ENCODE results near the gene GPX7.

GPX7 gene

DNA sequence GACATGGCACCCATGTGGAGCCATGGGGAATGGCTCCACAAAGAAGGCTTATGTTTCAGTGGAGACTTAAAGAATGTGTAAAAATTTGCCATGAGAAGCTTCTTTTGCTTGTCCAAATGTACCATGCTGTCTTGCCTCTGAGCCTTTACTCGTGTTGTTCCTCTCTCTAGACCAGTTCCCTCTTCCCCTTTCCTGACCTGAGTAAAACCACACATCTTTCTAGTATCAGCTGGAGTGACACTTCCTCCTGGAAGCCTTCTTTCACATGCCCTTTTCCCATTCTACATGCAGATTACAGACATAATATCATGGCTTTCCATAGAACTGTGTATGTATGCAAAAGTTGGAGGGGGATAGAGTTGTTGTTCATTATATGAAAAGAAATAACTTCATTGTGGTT is 13.6 kb upstream of the GPX7 start:
- no peak for DNase-seq

DNA sequence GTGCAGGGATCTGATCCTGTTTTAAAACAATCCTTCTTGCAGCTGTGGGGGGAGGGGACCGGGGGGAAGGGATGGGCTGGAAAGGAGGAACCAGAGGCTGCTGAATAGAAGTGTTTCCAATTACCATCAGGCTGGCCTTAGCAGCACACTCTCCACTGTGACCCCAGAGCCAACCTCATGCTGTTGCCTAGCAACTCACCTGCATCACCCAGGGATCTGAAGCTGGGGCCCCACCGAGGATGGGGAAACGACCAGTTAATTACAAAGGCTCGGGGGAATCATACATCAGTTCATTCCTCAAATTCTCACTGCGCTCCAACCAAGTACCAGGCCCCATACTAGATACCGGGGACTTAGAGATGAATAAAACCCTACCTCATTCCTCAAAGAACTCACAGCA is 11.9 kb upstream of the GPX7 start:
- DNase-seq = no peak

DNA sequence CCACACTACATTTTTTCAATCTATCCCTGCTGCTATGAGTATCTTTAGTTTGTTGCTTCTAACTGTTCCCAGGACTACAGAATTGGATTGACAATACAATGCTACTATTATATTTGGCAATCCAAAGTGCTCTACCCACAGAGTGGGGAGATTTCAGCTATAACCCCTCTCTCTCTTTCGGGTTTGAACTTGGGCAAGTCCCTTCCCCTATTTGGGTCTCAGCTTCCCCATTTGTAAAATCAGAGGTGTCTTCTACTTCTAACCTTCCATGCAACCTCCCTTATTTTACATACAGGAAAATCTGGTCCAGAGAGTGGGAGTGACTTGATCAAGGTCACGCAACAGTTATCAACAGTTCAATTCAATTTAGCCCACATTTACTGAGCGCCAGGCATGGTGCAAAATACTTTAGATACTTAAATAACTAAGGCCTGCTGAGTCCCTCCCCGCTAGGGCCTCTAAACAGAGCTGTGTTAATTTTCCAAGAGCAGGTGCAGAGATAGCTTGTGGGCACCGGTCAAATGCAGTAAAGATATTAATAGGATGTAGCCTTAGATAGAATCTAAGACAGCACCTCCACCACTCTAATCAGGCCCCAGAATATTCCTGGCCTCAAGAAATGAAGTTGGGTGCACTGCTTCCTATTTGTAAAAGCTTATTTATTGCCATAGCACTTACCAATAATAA is 9.4 kb upstream of the GPX7 start:
- no peak for DNase-seq

DNA sequence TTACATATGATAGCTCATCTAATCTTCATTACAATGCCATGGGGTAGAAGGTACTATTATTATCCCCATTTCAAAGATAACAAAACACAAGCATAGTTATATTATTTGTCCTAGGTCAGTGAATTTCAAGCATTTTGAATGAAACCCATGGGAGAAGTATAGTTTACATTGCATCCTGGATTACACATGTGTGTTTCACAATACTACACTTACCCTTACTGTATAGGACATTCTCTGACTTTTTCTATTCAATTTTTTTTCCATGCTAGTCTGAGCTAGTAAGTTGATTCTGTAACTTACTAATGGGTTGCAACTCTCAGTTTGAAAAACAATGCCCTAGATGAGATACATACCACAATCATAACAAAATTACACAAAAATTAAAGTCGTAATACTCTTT is 8.7 kb upstream of the GPX7 start:
- no peak for DNase-seq

DNA sequence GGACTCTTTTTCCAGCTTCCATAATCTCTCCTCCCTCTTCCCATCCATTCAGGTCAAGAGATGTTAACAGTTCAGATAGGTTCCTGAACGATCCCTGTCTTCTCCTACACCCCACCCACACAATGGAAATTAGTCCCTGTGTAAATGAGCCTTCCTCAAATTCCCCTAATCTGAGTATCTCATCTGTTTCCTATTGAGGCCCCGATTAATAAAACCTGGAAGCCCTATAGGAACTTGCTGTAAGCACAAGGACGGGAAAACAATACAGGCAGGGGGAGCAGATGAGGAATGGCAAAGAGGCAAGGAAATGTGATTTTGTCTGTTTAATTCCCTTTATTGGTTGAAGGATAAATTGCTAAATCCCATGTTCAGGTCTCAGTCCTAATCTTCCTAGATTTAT is 7.1 kb upstream of the GPX7 start:
- DNase-seq = no peak

DNA sequence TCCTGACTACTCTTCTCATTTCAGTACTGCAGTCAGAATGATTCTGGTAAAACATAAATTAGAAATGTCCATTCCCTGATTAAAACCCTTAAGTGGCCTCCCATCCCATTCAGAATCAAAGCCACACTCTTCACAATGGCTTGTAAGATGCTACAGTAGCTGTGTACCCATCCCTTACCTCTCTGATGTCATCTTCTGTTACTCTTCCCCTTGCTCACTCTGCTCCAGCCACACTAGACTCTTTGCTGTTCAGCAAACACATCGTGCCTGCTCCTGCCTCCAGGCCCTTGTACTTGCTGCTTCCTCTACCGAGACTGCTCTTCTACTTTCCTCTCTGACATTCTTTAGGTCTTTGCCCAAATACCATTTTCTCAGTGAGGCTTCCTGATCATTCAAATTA is 4.3 kb upstream of the GPX7 start:
- no peak for DNase-seq

DNA sequence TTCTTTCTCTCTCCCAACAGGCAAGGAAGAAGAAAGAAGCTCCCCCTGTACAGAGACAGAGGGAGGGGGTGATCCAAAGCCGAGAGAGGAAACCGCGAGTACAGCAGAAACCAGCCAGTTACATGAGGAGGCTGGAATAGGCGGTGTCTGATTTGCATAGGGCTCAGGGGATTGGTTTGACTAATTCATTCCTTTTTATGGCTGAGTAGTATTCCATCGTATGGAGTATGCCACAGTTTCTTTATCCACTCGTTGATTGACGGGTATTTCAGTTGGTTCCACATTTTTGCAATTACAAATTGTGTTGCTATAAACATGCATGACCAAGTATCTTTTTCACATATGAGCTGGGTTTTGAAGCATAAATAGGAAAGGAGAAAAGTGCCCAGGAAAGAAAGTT is 3.4 kb upstream of the GPX7 start:
- DNase-seq = no peak

DNA sequence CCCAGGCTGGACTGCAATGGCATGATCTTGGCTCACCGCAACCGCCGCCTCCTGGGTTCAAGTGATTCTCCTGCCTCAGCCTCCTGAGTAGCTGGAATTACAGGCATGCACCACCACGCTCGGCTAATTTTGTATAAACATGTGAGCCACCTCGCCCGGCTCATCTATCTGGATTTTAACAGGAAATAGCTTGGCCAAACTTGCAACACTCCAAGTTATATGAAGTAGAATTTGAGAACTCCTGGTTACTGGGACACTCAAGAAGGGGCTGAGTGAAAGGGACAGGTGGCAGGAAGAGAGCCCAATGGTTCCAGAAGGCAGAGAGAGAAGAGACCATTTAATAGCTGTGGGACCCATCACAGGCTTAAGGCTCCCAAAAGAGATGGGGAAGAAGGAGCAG is 2.9 kb upstream of the GPX7 start:
- no peak for DNase-seq

DNA sequence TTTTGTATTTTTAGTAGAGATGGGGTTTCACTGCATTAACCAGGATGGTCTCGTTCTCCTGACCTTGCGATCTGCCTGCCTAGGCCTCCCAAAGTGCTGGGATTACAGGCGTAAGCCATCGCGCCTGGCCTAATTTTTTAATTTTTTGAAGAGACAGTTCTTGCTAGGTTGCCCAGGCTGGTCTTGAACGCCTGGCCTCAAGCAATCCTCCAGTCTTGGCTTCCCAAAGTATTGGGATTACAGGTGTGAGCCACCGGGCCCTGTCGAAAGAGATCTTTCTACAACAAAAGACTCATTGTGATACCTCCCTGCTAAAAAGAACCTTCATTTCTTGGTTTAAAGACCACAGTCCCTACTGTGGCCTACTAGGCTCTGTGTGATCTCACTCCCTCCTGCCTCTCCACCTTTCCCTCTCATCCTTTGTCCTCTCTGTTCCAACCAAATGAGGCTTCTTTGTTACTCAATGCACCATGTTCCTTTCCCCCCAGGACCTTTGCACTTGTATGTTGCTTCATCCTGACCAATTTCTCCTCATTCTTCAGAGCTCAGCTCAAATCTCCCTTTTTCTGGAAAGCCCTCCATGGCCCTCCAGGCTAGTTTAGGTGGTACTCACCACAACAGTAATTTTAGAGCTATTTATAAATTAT is 1.5 kb upstream of the GPX7 start:
- DNase-seq = no peak

DNA sequence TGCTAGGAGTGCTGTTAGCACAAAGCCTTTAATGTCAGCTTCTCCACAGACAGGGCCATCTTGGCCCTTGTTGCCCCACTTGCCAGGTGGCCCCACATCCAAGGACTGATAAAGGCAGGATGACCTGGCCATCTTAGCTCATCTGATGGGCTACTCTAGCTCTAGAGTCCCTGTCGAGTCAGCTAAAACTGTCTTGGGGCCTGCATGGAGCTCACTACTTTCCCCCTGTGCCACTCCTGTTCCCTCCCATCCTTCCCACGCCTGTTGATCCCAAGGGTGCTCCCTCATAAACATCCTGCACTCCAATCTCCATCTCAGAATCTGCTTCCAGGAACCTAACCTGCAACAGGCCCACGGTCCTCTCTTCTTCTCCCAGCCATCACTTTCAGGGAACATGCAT is 652 bp upstream of the GPX7 start:
- no peak for DNase-seq

DNA sequence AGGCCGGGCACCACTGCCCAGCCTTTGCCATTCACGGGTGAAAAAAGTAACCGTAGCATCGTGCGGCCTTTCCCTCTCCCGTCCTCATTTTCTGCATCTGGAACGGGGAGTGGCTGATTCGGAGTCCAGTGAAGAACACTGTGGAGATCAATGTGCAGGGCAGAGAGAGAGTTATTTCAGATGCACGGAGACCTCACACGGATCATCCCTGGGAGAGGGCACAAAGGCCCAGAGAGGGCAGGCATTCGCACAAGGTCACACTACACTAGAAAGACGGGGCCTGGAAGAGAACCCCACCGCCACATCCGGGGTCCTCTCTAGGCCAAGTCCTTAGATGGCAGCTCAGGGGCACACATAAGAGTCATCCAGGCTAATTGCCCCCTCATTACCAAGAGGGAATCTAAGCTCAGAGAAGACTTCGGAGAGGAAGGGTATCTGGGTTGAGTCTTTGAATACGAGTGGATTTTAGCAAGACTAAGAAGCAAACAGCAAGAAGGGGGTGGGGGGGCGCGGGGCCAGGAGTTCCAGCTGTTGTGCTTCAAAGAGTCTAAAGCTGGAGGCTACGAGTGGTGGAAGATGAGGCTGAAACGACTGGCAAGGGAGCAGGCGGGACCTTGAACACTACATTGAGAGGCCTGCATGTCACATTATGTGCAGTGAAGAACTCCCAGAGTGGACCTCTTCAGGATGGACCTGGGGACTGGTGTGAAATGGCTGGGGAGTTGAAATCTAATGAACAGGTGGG is 857 bp downstream of the GPX7 start:
- no peak for DNase-seq

DNA sequence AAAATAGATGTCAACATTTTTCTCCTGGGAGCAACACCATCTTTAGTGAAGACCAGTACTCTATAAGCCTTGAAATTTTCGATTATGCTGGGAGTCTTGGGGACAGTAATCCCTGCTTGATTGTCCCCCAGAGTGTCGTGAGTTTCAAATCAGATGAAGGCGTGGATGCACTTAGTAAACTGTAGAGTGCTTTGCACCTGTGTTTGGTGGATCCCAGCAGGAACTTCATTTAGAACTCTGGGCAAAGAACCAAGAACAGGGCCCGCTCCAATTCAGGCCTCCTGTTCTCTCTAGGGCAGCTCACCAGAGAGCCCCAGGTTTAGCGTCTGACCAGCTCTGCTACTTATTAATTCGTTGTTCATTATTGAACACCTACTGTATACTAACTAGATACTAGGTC is 1.5 kb downstream of the GPX7 start:
- DNase-seq = no peak

DNA sequence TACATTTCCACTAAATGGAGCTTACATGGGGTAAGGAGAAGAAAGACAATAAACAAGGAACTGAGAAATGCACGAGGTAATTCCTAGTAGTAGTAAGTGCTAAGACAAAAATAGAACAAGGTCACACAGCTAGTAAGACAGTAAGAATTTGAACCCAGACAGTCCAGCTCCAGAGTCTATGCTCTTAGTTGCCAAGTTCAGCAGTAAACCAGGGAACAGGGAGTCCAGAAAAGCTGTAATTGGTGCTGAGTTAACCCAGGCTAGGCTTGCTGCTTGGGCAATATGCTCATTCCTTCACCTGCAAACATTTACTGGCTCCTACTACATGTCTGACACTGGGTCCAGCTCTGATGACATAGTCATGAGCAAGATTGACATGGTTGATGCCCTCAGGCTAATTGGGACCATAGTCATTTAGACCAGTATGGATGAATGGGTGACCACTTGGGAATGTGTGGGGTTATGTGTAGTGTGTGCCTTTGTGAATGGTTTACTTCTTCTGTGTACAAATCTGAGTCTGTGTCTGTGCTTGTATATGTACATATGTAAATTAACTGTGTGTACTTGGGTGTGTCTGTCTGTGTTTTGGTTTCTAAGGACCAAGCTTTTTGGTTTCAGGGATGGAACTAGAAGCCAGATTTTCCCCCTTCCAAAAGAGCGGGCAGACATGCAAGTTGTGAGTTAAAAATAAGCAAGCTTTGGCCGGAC is 2.0 kb downstream of the GPX7 start:
- no peak for DNase-seq

DNA sequence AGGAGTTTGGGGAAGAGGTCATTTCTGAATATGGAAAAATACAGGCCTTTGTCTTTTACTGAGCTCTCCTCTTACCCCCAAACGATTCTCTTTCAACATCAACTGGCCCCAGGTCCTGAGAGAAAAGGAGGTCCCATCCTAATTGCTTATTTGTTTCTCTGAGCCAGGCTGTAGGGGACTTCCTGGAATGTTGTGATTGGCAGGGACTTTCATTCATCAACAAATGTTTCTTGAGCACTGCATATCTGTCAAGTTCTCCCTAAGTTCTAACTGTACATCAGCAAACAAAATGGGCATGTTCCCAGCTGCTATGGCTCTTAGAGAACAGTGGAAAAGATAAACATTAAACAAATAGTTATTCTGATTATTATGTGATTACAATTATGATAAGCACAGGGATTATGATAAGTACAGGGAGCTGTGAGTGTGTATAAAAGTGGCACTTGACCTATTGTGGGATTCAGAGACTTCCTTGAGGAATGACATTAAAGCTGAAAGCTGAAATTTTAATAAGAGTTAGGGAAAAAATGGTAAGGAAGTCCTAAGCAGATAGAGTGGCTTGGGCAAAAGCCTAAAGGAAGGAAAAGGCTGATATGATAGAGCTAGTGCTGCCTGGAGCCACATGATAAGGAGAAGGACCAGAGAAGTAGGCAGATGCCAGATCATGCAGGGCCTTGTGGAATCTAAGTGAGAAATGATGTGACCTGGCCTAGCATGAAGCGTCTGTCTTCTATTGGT is 11.6 kb downstream of the GPX7 start:
- DNase-seq = no peak

DNA sequence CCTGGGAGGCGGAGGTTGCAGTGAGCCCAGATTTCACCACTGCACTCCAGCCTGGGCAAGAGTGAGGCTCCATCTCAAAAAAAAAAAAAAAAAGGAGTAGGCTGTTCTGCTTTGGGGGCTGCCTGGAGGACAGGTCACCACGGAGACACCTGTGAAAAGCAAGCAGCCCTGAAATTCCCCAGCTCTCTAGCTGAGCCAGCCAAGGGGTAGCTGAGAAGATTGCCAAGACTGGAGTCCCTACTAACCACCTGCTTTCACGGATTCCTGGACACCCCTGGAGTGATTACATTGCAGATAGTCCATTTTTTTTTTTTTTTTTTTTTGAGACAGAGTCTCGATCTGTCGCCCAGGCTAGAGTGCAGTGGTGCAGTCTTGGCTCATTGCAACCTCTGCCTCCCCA is 12.5 kb downstream of the GPX7 start:
- no peak for DNase-seq

DNA sequence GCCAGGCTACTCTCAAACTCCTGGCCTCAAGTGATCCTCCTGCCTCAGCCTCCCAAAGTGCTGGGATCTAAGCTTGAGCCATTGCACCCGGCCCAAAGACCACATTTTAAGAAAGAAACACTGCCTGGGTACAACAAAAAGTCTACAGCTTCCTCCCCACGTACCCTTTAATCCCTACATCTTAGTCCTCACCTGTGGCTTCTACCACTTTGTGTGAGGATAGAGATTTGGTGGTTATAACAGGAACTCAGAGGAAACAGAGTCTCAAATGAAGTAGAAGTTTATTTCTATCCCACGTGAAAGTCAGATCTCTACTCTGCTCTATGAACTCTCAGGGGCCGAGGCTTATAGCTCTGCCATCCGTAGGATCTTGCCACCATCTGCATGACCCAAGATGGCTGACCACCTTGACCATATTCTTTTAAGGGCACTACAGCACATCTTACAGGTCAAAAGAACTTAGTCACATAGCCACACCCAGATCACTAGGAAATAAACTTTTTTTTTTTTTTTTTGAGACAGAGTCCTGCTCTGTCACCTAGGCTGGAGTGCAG is 13.4 kb downstream of the GPX7 start:
- no peak for DNase-seq

DNA sequence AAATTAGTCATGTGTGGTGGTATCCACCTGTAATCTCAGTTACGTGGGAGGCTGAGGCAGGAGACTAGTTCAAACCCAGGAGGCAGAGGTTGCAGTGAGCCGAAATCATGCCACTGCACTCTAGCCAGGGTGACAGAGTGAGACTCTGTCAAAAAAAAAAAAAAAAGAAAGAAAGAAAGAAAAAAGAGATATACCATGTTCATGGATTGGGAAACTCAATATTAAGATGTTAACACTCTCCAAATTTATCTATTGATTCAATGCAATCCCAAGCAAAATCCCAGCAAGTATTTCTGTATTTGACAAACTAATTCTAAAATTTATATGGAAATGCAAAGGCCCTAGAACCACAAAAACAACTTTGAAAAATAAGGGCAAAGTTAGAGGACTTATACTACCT is 19.8 kb downstream of the GPX7 start:
- no peak for DNase-seq

DNA sequence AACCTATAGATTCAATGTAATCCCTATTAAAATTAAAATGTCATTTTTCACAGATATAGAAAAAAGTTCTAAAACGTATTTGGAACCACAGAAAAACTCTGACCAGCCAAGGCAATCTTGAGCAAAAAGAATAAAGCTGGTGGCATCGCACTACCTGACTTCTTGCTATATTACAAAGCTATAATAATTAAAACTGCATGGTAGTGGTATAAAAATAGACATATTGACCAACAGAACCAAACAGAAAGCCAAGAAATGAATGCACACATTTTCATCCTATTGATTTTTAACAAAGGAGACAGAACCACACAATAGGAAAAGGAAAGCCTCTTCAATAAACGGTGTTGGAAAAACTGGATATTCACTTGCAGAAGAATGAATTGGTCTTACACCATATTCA is 21.6 kb downstream of the GPX7 start:
- DNase-seq = no peak

DNA sequence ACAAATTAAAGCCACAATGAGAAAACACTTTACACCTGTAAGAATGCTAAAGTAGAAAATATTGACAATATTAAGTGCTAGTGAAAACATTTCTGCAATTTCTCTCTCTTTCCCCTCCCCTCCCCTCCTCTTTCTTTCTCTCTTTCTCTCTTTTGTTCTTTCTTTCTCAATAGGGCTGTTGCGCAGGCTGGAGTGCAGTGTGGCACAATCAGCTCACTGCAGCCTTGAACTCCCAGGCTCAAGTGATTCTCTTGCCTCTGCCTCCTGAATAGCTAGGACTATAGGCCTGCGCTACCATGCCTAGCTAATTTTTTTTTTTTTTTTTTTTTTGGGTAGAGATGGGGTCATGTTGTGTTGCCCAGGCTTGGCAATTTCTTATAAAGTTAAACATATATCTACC is 24.9 kb downstream of the GPX7 start:
- DNase-seq = no peak

DNA sequence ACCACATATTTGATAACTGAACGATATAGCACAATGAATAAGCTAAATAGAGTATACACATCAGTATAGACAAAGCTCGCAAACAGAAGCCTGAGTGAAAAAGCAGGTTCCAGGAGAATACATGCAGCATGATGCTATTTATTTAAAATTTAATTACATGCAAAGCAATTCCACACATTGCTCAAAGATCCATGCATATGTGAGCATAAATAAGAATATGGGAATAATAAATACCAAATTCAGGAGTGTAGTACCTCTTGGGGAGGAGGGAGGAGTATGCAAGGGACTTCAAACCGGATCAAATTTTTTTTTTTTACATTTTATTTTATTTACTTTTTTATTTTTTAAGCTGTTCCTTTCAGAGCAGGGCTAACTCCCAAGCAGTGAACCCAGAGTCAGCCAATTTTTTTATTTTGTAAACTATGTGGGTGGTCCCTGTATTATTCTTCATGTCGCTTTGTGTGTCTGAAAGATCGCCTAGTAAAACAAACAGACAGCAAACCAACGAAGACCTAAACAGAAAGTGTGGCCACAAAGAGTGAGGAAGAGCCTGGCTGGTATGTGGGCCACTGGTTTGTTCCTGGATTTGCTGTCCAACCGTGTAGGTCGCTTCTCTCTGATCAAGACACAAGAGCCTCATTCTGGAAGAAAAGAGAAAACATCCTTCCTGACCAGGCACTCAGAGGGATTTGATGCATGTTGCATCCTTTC is 26.6 kb downstream of the GPX7 start:
- no peak for DNase-seq

DNA sequence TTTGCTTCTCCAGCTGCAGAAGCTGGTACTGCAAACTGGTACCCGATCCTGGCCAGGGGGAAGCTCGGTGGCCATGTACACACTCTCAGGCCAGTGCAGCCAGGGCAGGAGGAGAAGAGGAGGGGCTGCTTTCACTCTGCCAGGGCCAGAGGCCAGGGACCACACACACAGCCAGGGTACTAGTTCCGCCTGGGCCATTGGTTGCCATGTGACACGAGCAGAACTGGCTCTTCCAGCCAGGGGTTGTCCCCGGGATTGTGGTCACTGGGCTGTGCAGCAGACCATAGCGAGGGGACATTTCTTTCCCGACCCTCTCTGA is 27.1 kb downstream of the GPX7 start:
- DNase-seq = no peak

DNA sequence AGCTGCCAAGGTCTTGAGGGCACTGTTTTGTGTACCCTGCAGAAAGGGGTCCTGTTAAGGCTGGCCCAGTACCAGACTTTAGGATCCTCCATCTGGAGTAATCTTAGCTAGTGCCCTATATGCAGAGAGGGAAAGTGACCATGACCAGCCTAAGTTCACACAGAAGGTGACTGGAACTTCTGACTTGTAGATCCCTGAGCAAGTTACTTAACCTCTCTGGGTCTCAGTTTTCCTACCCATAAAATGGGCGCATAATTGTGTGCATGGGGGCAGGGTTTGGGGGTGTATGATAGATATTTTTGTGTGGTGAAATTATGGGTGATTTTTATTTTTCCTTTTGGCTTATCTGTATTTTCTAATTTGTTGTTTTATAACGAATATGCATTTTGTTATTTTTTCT is 27.5 kb downstream of the GPX7 start:
- DNase-seq = no peak
